IMR-90 (cell line): ENCODE measurements around the gene ADAM15. TPM values are rescaled to one million over a fixed set of nuclear protein-coding genes. Genes with fewer than 3 reads are reported as not detected.

Experiments used
- ATAC-seq: fragments of 200-7000 bp; cut with Tn5 transposase; 2 replicates; pipeline ENCODE4 v1.9.1; 2020; ENCODE audit warnings: low read depth, mild to moderate bottlenecking, moderate library complexity
- BruUV-seq: library from RNA; stranded (reverse); fragments of 400-500 nt; replicated peaks from 2 replicates; lab custom pipeline; 2021; lab: Mats Ljungman, UMichigan
- CTCF ChIA-PET: fragments of 300-600 bp; formaldehyde crosslinking; extraction: SDS; loops from one replicate; lab custom pipeline; 2021; ENCODE audit warnings: antibody characterized with exemption; lab: Yijun Ruan, JAX
- POLR2A ChIA-PET: fragments of 300-600 bp; sonication (Branson Sonifier 250); formaldehyde crosslinking; loops from one replicate; lab custom pipeline; 2022; ENCODE audit warnings: antibody characterized with exemption; ENCODE audit not compliant: unreplicated experiment; lab: Charles Lee
- DNase-seq: peaks from one replicate; pipeline ENCODE4 v3.0.0; 2013
- H2AFZ ChIP-seq: replicated peaks from 2 replicates; pipeline ENCODE3; 2013; ENCODE audit warnings: low read length, mild to moderate bottlenecking; ENCODE audit not compliant: poor library complexity
- H2AK5ac ChIP-seq: 2 replicates; pipeline ENCODE4 v1.6.1; 2013; ENCODE audit warnings: low read depth, low read length, inconsistent platforms
- H2AK9ac ChIP-seq: replicated peaks from 2 replicates; pipeline ENCODE3; 2013; ENCODE audit warnings: mild to moderate bottlenecking, low read depth, low read length, moderate library complexity; ENCODE audit not compliant: poor library complexity
- H2BK120ac ChIP-seq: 2 replicates; pipeline ENCODE4 v1.6.1; 2013; ENCODE audit warnings: low read depth, low read length, inconsistent platforms
- H2BK15ac ChIP-seq: 3 replicates; pipeline ENCODE4 v1.6.1; 2013; ENCODE audit warnings: low read depth, low read length, inconsistent platforms
- H2BK20ac ChIP-seq: 2 replicates; pipeline ENCODE4 v1.6.1; 2013; ENCODE audit warnings: low read depth, mild to moderate bottlenecking, inconsistent platforms, low read length, moderate library complexity
- H2BK5ac ChIP-seq: 2 replicates; pipeline ENCODE4 v1.6.1; 2013; ENCODE audit warnings: mild to moderate bottlenecking, low read depth, low read length, inconsistent platforms; ENCODE audit not compliant: poor library complexity, severe bottlenecking
- H3K14ac ChIP-seq: replicated peaks from 2 replicates; pipeline ENCODE4 v1.6.1; 2013; ENCODE audit warnings: low read depth, low read length, inconsistent platforms
- H3K18ac ChIP-seq: 2 replicates; pipeline ENCODE4 v1.6.1; 2013; ENCODE audit warnings: low read depth, low read length, control low read depth
- H3K23ac ChIP-seq: 2 replicates; pipeline ENCODE4 v1.6.1; 2013; ENCODE audit warnings: low read depth, low read length, inconsistent platforms
- H3K27ac ChIP-seq: 2 replicates; pipeline ENCODE4 v1.5.1; 2013; ENCODE audit warnings: mild to moderate bottlenecking, control low read depth, low read length; ENCODE audit not compliant: insufficient read depth
- H3K27me3 ChIP-seq: 2 replicates; pipeline ENCODE4 v1.6.1; 2013; ENCODE audit warnings: low read length; ENCODE audit not compliant: control insufficient read depth, insufficient read depth
- H3K36me3 ChIP-seq: 2 replicates; pipeline ENCODE4 v1.6.1; 2013; ENCODE audit warnings: low read length, mixed read lengths; ENCODE audit not compliant: control insufficient read depth, insufficient read depth
- H3K4ac ChIP-seq: 2 replicates; pipeline ENCODE4 v1.6.1; 2013; ENCODE audit warnings: low read depth, low read length, inconsistent platforms
- H3K4me1 ChIP-seq: 2 replicates; pipeline ENCODE4 v1.6.1; 2013; ENCODE audit warnings: low read length, mixed read lengths; ENCODE audit not compliant: control insufficient read depth, insufficient read depth
- H3K4me2 ChIP-seq: 2 replicates; pipeline ENCODE4 v1.6.1; 2013; ENCODE audit warnings: low read depth, mild to moderate bottlenecking, control low read depth, low read length, moderate library complexity
- H3K4me3 ChIP-seq: 2 replicates; pipeline ENCODE4 v1.5.1; 2013; ENCODE audit warnings: low read depth, mild to moderate bottlenecking, control low read depth, low read length, moderate library complexity; ENCODE audit not compliant: insufficient read depth
- H3K56ac ChIP-seq: 2 replicates; pipeline ENCODE4 v1.6.1; 2013; ENCODE audit warnings: low read length, inconsistent platforms; ENCODE audit not compliant: insufficient read depth; ENCODE audit errors: extremely low read depth
- H3K79me1 ChIP-seq, 2 experiments: 2 replicates each; pipeline ENCODE4 v1.6.1; 2013; ENCODE audit warnings: low read length in 2 of 2, inconsistent platforms in 1 of 2, low read depth in 1 of 2
- H3K9ac ChIP-seq: 2 replicates; pipeline ENCODE4 v1.6.1; 2013; ENCODE audit warnings: low read depth, low read length, control low read depth
- H3K9me1 ChIP-seq: 2 replicates; pipeline ENCODE4 v1.6.1; 2013; ENCODE audit warnings: low read length, inconsistent platforms; ENCODE audit not compliant: insufficient read depth
- H3K9me3 ChIP-seq: 2 replicates; pipeline ENCODE4 v1.6.1; 2013; ENCODE audit warnings: low read length; ENCODE audit not compliant: control insufficient read depth, insufficient read depth
- H4K20me1 ChIP-seq: 2 replicates; pipeline ENCODE4 v1.6.1; 2013; ENCODE audit warnings: low read length, inconsistent platforms; ENCODE audit not compliant: insufficient read depth
- H4K5ac ChIP-seq: 2 replicates; pipeline ENCODE4 v1.6.1; 2013; ENCODE audit warnings: mild to moderate bottlenecking, low read depth, low read length, control low read depth
- H4K8ac ChIP-seq, 2 experiments: 2 replicates each; pipeline ENCODE4 v1.6.1; 2013; ENCODE audit warnings: low read depth in 2 of 2, low read length in 2 of 2, control low read depth in 1 of 2, inconsistent platforms in 1 of 2
- H4K91ac ChIP-seq: 2 replicates; pipeline ENCODE4 v1.6.1; 2013; ENCODE audit warnings: low read depth, low read length, inconsistent platforms; ENCODE audit not compliant: insufficient read depth
- MAZ ChIP-seq: IDR thresholded peaks from 2 replicates; pipeline ENCODE4 v1.6.1; 2012; ENCODE audit warnings: low read depth, mild to moderate bottlenecking, low read length, improper control_type of control experiment, moderate library complexity, borderline replicate concordance
- MXI1 ChIP-seq: IDR thresholded peaks from 2 replicates; pipeline ENCODE4 v1.6.1; 2012; ENCODE audit warnings: low read depth, mild to moderate bottlenecking, low read length, moderate library complexity, borderline replicate concordance
- WGBS, 2 experiments: methylation state at CpG; one replicate each; pipeline versions ENCODE4 v1.1.5 to v1.1.7; 2013; ENCODE audit warnings: missing lambda C conversion rate in 2 of 2; ENCODE audit not compliant: insufficient read length in 1 of 2; ENCODE audit errors: extremely low coverage in 2 of 2; 5-methylcytosine and 5-hydroxymethylcytosine counted together
- dilution Hi-C: fragments of 300-500 bp; cut with HindIII; formaldehyde crosslinking; loops from one replicate; pipeline ENCODE4 v1.14.3; 2018; ENCODE audit warnings: low sequenced_read_pairs; ENCODE audit not compliant: unreplicated experiment
- in situ Hi-C: fragments of 300-500 bp; cut with MboI; formaldehyde crosslinking; loops from 3 replicates; pipeline ENCODE4 v1.14.3; 2019; ENCODE audit warnings: low sequenced_read_pairs, inconsistent platforms, mixed read lengths
- intact Hi-C: fragments of 100-400 bp; cut with micrococcal nuclease; formaldehyde crosslinking; loops from 2 replicates; pipeline ENCODE4 v1.10.0; 2022
- polyA plus RNA-seq, 3 experiments: library from polyadenylated mRNA; depleted of rRNA; stranded (reverse); fragments of >200 nt; gene quantifications; 2 replicates each; pipeline ENCODE4 v1.2.3, GENCODE V29; 2012; ENCODE audit warnings: low replicate concordance in 1 of 3
- total RNA-seq: library from RNA; depleted of rRNA; stranded (reverse); fragments of >200 nt; gene quantifications from 2 replicates; pipeline ENCODE4 v1.2.3, GENCODE V29; 2012
- TF ChIP-seq, protein P1 (sequence below): fragments of 150-350 bp; IDR thresholded peaks from 2 replicates; pipeline ENCODE4 v1.6.1; 2016; ENCODE audit warnings: low read depth, mild to moderate bottlenecking, low read length, moderate library complexity, borderline replicate concordance
- TF ChIP-seq, protein P2 (sequence below): conservative IDR thresholded peaks from 2 replicates; pipeline ENCODE4 v1.5.1; 2012; ENCODE audit warnings: mild to moderate bottlenecking, low read depth, low read length, improper control_type of control experiment

ADAM15 gene
- total and polyA plus RNA-seq, 2 of the 4 experiments (the other 2 are of a cell fraction) = 25.6 to 52.4 TPM

DNA sequence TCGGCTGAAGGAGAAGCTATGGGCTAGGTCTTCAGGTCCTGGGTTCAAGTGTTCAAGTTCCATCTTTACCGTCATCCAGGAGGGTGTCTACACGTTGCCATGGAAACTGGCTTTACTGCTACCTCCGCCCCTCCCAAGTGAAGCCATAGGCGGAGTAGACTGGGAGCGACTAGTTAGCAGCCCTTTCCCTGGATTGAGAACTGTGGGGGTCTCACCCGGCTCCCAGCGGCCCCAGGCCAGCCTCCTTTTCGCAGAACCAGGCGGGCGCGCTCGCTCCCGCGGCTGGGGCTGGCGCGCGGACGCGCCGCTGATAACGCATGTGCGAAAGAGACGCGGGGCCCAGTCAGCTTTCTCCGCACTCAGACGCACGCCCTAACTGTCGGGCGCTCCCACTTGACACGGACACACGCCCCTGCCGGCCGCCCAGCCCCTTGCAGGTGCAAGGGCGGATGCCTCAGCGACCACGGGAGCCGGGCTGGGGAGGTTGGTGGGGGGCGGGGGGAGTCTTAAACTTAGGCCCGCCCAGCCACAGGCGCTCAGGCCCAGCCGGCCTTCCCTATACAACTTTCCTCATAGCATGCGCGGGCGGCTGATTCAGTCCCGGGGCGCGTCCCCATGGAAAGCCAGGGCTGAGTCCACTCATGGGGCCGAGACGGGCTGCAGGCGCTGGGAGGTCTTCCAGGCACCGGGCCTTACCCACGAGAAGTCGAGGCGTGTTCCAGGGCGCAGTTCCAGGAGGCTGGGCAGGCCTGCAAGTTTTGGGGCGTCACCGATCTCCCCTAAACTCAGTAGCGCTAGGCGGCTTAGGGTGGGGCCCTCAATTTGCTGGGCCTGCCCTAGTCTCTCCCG, 19.8 kb downstream of the ADAM15 start:
- H3K4ac ChIP-seq = no peak overlapping the region
- H2AK9ac ChIP-seq = peak overlapping the region; percentile 89
- no peak overlapping the region for H3K23ac ChIP-seq
- H2BK15ac ChIP-seq = no peak overlapping the region
- H3K56ac ChIP-seq = no peak overlapping the region
- H4K8ac ChIP-seq = peak overlapping the region; percentile 12 to 69; a peak in 1 of 4 replicates
- H3K27me3 ChIP-seq = peaks cover 20% of the 10 kb centered on the region
- ChIA-PET CTCF (interaction anchor here (1.1 to 1.4 kb wide), 3 partner anchors 15 to 26 kb away, joined by 3 to 4 read pairs (median 3); no protein-coding TSS in a partner anchor), POLR2A (no interaction called here)
- in situ Hi-C loops (no loop called here), dilution Hi-C loops (no loop called here), intact Hi-C loops (no loop called here)
- WGBS, 2 experiments = 12% methylated on average over 17 of the region's 61 CpGs; no CpG with 5 or more reads in 1 of the 2 experiments
- H2BK20ac ChIP-seq = no peak overlapping the region
- no peak overlapping the region for H3K9ac ChIP-seq
- H3K36me3 ChIP-seq = peaks cover 21% of the 10 kb centered on the region; the same call in 1 of the 2 replicates
- no peak overlapping the region for H3K18ac ChIP-seq
- peaks cover 5% of the 10 kb centered on the region; the same call in 1 of the 2 replicates for H3K4me1 ChIP-seq
- H3K14ac ChIP-seq = no peak overlapping the region
- H4K91ac ChIP-seq = no peak overlapping the region
- 0 out of 4 replicates have a peak, but pooled peaks cover 0 to 4% of the 10 kb centered on the region in 2 experiments for H3K79me1 ChIP-seq
- ATAC-seq (peak; percentile 90), DNase-seq (peak; percentile 64)
- H3K4me3 ChIP-seq = peak overlapping the region; percentile 34
- TF ChIP-seq MAZ = no peak
- TF ChIP-seq MXI1 = peak; percentile 48; the same call in 1 of the 2 replicates
- TF ChIP-seq, protein P1, sequence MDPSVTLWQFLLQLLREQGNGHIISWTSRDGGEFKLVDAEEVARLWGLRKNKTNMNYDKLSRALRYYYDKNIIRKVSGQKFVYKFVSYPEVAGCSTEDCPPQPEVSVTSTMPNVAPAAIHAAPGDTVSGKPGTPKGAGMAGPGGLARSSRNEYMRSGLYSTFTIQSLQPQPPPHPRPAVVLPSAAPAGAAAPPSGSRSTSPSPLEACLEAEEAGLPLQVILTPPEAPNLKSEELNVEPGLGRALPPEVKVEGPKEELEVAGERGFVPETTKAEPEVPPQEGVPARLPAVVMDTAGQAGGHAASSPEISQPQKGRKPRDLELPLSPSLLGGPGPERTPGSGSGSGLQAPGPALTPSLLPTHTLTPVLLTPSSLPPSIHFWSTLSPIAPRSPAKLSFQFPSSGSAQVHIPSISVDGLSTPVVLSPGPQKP = no peak
- TF ChIP-seq, protein P2, sequence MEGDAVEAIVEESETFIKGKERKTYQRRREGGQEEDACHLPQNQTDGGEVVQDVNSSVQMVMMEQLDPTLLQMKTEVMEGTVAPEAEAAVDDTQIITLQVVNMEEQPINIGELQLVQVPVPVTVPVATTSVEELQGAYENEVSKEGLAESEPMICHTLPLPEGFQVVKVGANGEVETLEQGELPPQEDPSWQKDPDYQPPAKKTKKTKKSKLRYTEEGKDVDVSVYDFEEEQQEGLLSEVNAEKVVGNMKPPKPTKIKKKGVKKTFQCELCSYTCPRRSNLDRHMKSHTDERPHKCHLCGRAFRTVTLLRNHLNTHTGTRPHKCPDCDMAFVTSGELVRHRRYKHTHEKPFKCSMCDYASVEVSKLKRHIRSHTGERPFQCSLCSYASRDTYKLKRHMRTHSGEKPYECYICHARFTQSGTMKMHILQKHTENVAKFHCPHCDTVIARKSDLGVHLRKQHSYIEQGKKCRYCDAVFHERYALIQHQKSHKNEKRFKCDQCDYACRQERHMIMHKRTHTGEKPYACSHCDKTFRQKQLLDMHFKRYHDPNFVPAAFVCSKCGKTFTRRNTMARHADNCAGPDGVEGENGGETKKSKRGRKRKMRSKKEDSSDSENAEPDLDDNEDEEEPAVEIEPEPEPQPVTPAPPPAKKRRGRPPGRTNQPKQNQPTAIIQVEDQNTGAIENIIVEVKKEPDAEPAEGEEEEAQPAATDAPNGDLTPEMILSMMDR = peak; percentile 27; the same call in 1 of the 2 replicates
- no peak overlapping the region for H2BK120ac ChIP-seq
- no peaks in the 10 kb centered on the region for H3K9me3 ChIP-seq
- H3K27ac ChIP-seq = no peak overlapping the region; the same call in 1 of the 2 replicates
- H4K5ac ChIP-seq = peak overlapping the region; percentile 1; the same call in 1 of the 2 replicates
- peaks cover 8% of the 10 kb centered on the region; the same call in 1 of the 2 replicates for H3K9me1 ChIP-seq
- no peak overlapping the region for H2AK5ac ChIP-seq
- peak overlapping the region; percentile 77 for H3K4me2 ChIP-seq
- no peak overlapping the region for H2BK5ac ChIP-seq
- peaks cover 4% of the 10 kb centered on the region; the same call in 1 of the 2 replicates for H4K20me1 ChIP-seq
- H2AFZ ChIP-seq = peak overlapping the region; percentile 89
- no TSS peak for BruUV-seq
